ENCODE measurements around the gene CAPNS1. TPM values are rescaled to one million over a fixed set of nuclear protein-coding genes. Genes with fewer than 3 reads are reported as not detected.
"Not testable (repeated sequence)": the region's sequence is repeated elsewhere in the genome, so short reads cannot be mapped to it uniquely, and the experiment has no call there.

Gene CAPNS1
- total and polyA plus RNA-seq, 10 donors = 130 to 602 (median 347) TPM

DNA sequence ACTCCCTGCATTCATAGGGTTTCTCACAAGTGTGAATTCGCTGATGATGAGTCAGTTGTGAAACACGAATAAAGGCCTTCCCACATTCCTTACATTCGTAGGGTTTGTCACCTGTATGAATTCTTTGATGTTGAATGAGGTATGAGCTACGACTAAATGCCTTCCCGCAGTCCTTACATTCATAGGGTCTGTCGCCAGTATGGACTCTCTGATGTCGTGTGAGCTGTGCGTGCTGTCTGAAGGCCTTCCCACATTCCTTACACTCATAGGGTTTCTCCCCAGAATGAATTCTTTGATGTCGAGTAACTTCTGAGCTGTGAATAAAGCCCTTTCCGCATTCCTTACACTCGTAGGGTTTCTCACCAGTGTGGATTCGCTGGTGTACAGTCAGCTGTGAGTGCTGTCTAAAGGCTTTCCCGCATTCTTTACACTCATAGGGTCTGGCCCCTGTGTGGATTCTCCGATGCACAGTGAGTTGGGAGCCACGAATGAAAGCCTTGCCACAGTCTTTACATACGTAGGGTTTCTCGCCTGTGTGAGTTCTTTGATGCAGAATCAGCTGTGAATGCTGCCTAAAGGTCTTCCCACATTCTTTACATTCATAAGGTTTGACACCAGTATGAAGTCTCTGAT is 42.9 kb downstream of the CAPNS1 start:
- no peaks in the 10 kb centered on the region for H3K4me1 ChIP-seq
- no peak overlapping the region for H3K4me3 ChIP-seq
- DNase-seq = no peak
- intact Hi-C loops (cut with DNase I; ENCODE audit: low total_unique reads) = no loop called here
- H3K27ac ChIP-seq = no peak overlapping the region
- H3K9me3 ChIP-seq = no peaks in the 10 kb centered on the region
- TF ChIP-seq CTCF (IDR thresholded peaks at IDR 0.05 in 8 of 11, conservative IDR thresholded peaks at IDR 0.05 in 3 of 11) (no peak), POLR2A (IDR thresholded peaks at IDR 0.05) (no peak), POLR2AphosphoS5 (IDR thresholded peaks at IDR 0.05) (no peak)
- H3K27me3 ChIP-seq (replicated peaks in 1 of 7) = no peaks in the 10 kb centered on the region
- 88 to 97% (median 93%) methylated on average over 17 of the region's 17 CpGs for WGBS, 5 donors
- peaks cover 0 to 24% (median 13%) of the 10 kb centered on the region in 6 donors for H3K36me3 ChIP-seq

DNA sequence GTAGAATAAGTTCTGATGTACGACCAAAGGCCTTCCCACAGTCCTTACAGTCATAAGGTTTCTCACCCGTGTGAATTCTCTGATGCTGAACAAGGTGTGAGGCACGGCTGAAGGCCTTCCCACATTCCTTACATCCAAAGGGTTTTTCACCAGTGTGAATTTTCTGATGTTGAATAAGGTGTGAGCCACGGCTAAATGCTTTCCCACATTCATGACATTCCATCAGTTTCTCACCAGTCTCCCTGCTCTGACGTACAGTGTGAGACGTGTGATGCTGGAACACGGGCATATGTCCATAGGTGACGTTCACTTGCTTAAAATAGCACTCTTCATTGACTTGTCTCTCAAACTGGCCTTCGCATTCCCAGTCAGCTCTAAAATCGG is 43.4 kb downstream of the CAPNS1 start:
- Histone ChIP-seq H3K9me3 (no peaks in the 10 kb centered on the region), H3K27me3 (replicated peaks in 1 of 7) (no peaks in the 10 kb centered on the region), H3K36me3 (peaks cover 0 to 27% (median 13%) of the 10 kb centered on the region in 6 donors), H3K4me3 (no peak overlapping the region), H3K27ac (no peak overlapping the region), H3K4me1 (no peaks in the 10 kb centered on the region)
- TF ChIP-seq CTCF (IDR thresholded peaks at IDR 0.05 in 8 of 11, conservative IDR thresholded peaks at IDR 0.05 in 3 of 11) (no peak), POLR2A (IDR thresholded peaks at IDR 0.05) (no peak), POLR2AphosphoS5 (IDR thresholded peaks at IDR 0.05) (no peak)
- peak; percentile 1 for DNase-seq
- WGBS, 5 donors = 85 to 93% (median 89%) methylated on average over 10 of the region's 10 CpGs
- intact Hi-C loops (cut with DNase I; ENCODE audit: low total_unique reads) = no loop called here

DNA sequence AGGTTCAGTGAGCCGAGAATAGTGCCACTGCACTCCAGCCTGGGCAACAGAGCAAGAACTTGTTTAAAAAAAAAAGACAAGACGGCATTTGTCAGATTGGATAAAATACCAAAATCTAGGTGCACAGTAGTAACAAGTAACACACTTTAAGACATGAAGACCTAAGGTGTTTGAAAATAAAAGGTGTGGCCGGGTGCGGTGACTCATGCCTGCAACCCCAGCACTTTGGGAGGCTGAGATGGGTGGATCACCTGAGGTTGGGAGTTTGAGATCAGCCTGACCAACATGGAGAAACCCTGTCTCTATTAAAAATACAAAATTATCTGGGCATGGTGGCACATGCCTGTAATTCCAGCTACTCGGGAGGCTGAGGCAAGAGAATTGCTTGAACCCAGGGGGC is 46.9 kb downstream of the CAPNS1 start:
- H3K36me3 ChIP-seq = peaks cover 0 to 36% (median 13%) of the 10 kb centered on the region in 6 donors
- H3K27ac ChIP-seq; DNase-seq; H3K27me3 ChIP-seq (replicated peaks in 1 of 7); intact Hi-C loops (cut with DNase I; ENCODE audit: low total_unique reads); H3K9me3 ChIP-seq; H3K4me3 ChIP-seq; H3K4me1 ChIP-seq: not testable (repeated sequence)
- 95 to 98% (median 95%) methylated on average over 5 of the region's 5 CpGs for WGBS, 5 donors

GRCh38 chr19:36196249-36196648 is 56.4 kb downstream of the CAPNS1 start:
- Histone ChIP-seq H3K27me3 (replicated peaks in 1 of 7) (no peaks in the 10 kb centered on the region), H3K36me3 (peaks cover 0 to 55% (median 17%) of the 10 kb centered on the region in 6 donors), H3K27ac (no peak overlapping the region), H3K4me1 (no peaks in the 10 kb centered on the region), H3K4me3 (no peak overlapping the region), H3K9me3 (no peaks in the 10 kb centered on the region)
- TF ChIP-seq CTCF (IDR thresholded peaks at IDR 0.05 in 8 of 11, conservative IDR thresholded peaks at IDR 0.05 in 3 of 11) (no peak), POLR2AphosphoS5 (IDR thresholded peaks at IDR 0.05) (no peak), POLR2A (IDR thresholded peaks at IDR 0.05) (no peak)
- intact Hi-C loops (cut with DNase I; ENCODE audit: low total_unique reads) = no loop called here
- DNase-seq = no peak
- WGBS, 5 donors = 81 to 89% (median 89%) methylated on average over 2 of the region's 2 CpGs

Measured in spleen (tissue), 11 donors.